Heart left ventricle (tissue), 16 donors: ENCODE measurements around the gene PHF10. TPM values are rescaled to one million over a fixed set of nuclear protein-coding genes. Genes with fewer than 3 reads are reported as not detected.

Experiments used
- ATAC-seq, 4 donors: fragments of 200-7000 bp; cut with Tn5 transposase; one replicate each; pipeline ENCODE4 v1.9.1; 2020 to 2022; ENCODE audit warnings: moderate library complexity in 4 of 4, mild to moderate bottlenecking in 3 of 4, moderate number of reproducible peaks in 1 of 4
- DNase-seq, 5 donors: peaks; one replicate each; pipeline ENCODE4 v3.0.0-alpha.2; 2020
- H3K27ac ChIP-seq, 12 donors: fragments of 200-600 bp; sonication (generic) in 4 of 12; one replicate each; pipeline versions ENCODE4 v1.5.0 to v1.8.0; 2016 to 2022; ENCODE audit warnings: mild to moderate bottlenecking in 2 of 12
- H3K27me3 ChIP-seq, 9 donors: fragments of 200-600 bp; sonication (generic) in 2 of 9; one replicate each; pipeline versions ENCODE4 v1.5.1 to v1.8.0; 2016 to 2022; ENCODE audit warnings: mild to moderate bottlenecking in 3 of 9
- H3K36me3 ChIP-seq, 9 donors: fragments of 200-600 bp; sonication (generic) in 2 of 9; one replicate each; pipeline versions ENCODE4 v1.5.0 to v1.8.0; 2018 to 2022; ENCODE audit warnings: mild to moderate bottlenecking in 2 of 9
- H3K4me1 ChIP-seq, 12 donors: fragments of 200-600 bp; sonication (generic) in 4 of 12; one replicate each; pipeline versions ENCODE4 v1.5.0 to v1.8.0; 2016 to 2022; ENCODE audit warnings: mild to moderate bottlenecking in 3 of 12
- H3K4me3 ChIP-seq, 12 donors: fragments of 200-600 bp; sonication (generic) in 4 of 12; one replicate each; pipeline versions ENCODE4 v1.5.0 to v1.8.0; 2017 to 2022; ENCODE audit warnings: mild to moderate bottlenecking in 9 of 12, moderate library complexity in 4 of 12
- H3K9me3 ChIP-seq, 12 donors: fragments of 200-600 bp; sonication (generic) in 4 of 12; one replicate each; pipeline versions ENCODE4 v1.5.0 to v1.8.0; 2016 to 2022; ENCODE audit warnings: mild to moderate bottlenecking in 1 of 12
- CTCF ChIP-seq, 12 donors: fragments of 200-600 bp; sonication (generic) in 4 of 12; IDR thresholded peaks; one replicate each; pipeline versions ENCODE4 v1.5.0 to v1.8.0; 2018 to 2022; ENCODE audit warnings: antibody characterized with exemption in 12 of 12, mild to moderate bottlenecking in 5 of 12
- POLR2A ChIP-seq, 2 donors: fragments of 450-650 bp; IDR thresholded peaks; one replicate each; pipeline ENCODE4 v1.6.1; 2017; ENCODE audit warnings: antibody characterized with exemption in 2 of 2, mild to moderate bottlenecking in 2 of 2, moderate library complexity in 2 of 2
- WGBS, 4 donors: extraction: QIAGEN DNeasy Blood & Tissue Kit in 2 of 4; methylation state at CpG; one replicate each; pipeline versions ENCODE4 v1.1.5 to v1.1.7; 2013 to 2018; 5-methylcytosine and 5-hydroxymethylcytosine counted together
- intact Hi-C, 10 donors: fragments of 100-400 bp; cut with DNase I; formaldehyde crosslinking; loops; one replicate each; pipeline versions ENCODE4 v1.11.1 to v1.14.2; 2022
- polyA plus RNA-seq, 2 donors: library from polyadenylated mRNA; stranded (reverse); fragments of 200-250 nt; gene quantifications; one replicate each; pipeline ENCODE4 v1.2.3, GENCODE V29; 2013
- total RNA-seq, 9 donors: library from RNA; depleted of rRNA in 2 of 9; stranded (reverse); fragments of >200 nt in 2 of 9; fragmentation: NEBNext Ultra II Directional in 3 of 9; extraction: Animal tissue kit (Norgen Biotek cat#: 25700) in 3 of 9; gene quantifications; one replicate each; pipeline versions ENCODE4 v1.1.0 to v1.2.4, GENCODE V29; 2016 to 2023
- donor health status: ischemic (EF 13 %, LVEDD 7.1; RV severe dilation, severe dysfunction).
- donor health status: healthy with polysubstance abuse.
- donor health status: DM: no; HTN: yes; CAD: no.
- donor health status: DM: no; HTN: no; CAD: no.
- donor health status: ischemic (EF 25% LVEDD 6.9; RV normal size, moderate dysfunction).
- donor health status: ischemic (EF 25% LVEDD 5.7; RV mildly dilated, moderate dysfunction).
- donor health status: healthy.
- donor health status: DM: yes; HTN: yes; CAD: no.
- donor health status: ischemic (EF 35%, LVEDD 5.7; RV mildly dilated, moderate dysfunction).
- donor health status: nonischemic (EF 11% LVEDD 7.7; RV severe dilation, severe dysfunction).
- donor health status: DM: yes; HTN: yes; CAD: no.
- donor health status: PGD.
- donor health status: ischemic (EF 29% LVEDD 5.4; RV normal size, mild dysfunction).
- donor health status: nonischemic (EF 23%, LVEDD 6.1; RV moderate dilation, normal function).

Gene PHF10
- total and polyA plus RNA-seq, 11 donors, result 31.4 to 63.2 (median 50.9) TPM

DNA sequence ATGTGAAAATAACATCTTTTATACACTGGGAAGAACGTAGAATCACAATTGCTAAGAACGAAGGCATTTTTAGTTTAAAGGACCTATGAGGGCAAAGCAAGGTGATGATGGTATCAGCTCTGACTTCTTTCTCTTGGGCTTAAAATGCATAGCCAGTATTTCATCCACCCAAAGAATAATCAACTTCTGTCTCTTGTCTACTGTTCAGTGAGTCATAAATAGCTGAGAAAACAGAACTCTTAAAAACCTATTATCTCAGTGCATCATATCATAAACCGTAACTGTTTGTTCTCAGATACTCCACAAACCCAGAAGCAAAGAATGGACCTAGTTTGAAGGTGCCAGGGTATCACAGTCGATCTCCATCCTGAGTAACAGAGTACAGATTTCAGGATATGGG, 5.2 kb downstream of the PHF10 start:
- ATAC-seq (no peak), DNase-seq (no peak)
- Histone ChIP-seq H3K9me3 (no peaks in the 10 kb centered on the region), H3K36me3 (peaks cover 0 to 52% (median 32%) of the 10 kb centered on the region in 9 donors), H3K27me3 (no peaks in the 10 kb centered on the region), H3K4me3 (no peak overlapping the region), H3K27ac (no peak overlapping the region), H3K4me1 (peaks cover 0 to 29% (median 16%) of the 10 kb centered on the region in 12 donors)
- intact Hi-C loops, result no loop called here
- WGBS, 4 donors, result 83 to 89% (median 87%) methylated on average over 4 of the region's 4 CpGs
- TF ChIP-seq CTCF (IDR thresholded peaks at IDR 0.05) (no peak), POLR2A (IDR thresholded peaks at IDR 0.05) (no peak)

- no peak overlapping the region for H3K27ac ChIP-seq
- 93 to 95% (median 94%) methylated on average over 9 of the region's 9 CpGs for WGBS, 4 donors
- intact Hi-C loops, result no loop called here
- H3K4me3 ChIP-seq, result no peak overlapping the region
- DNase-seq (no peak), ATAC-seq (no peak)
- H3K4me1 ChIP-seq, result peaks cover 0 to 3% (median 0%) of the 10 kb centered on the region in 12 donors
- H3K36me3 ChIP-seq, result peaks cover 0 to 97% (median 76%) of the 10 kb centered on the region in 9 donors
- H3K9me3 ChIP-seq, result no peaks in the 10 kb centered on the region
- TF ChIP-seq POLR2A (IDR thresholded peaks at IDR 0.05) (no peak), CTCF (IDR thresholded peaks at IDR 0.05) (no peak)
- H3K27me3 ChIP-seq, result no peaks in the 10 kb centered on the region
These were observed 9.7 kb downstream of the PHF10 start for GRCh38 chr6:169714595-169714994.

- Histone ChIP-seq H3K9me3 (no peaks in the 10 kb centered on the region), H3K4me1 (peaks cover 0 to 2% (median 0%) of the 10 kb centered on the region in 12 donors), H3K4me3 (no peak overlapping the region), H3K27me3 (no peaks in the 10 kb centered on the region), H3K36me3 (peaks cover 0 to 98% (median 80%) of the 10 kb centered on the region in 9 donors), H3K27ac (no peak overlapping the region)
- intact Hi-C loops, result no loop called here
- WGBS, 4 donors, result 92 to 100% (median 97%) methylated on average over 2 of the region's 2 CpGs
- ATAC-seq (no peak), DNase-seq (no peak)
- TF ChIP-seq POLR2A (IDR thresholded peaks at IDR 0.05) (no peak), CTCF (IDR thresholded peaks at IDR 0.05) (no peak)
These were observed 10.1 kb downstream of the PHF10 start for GRCh38 chr6:169714178-169714577.

DNA sequence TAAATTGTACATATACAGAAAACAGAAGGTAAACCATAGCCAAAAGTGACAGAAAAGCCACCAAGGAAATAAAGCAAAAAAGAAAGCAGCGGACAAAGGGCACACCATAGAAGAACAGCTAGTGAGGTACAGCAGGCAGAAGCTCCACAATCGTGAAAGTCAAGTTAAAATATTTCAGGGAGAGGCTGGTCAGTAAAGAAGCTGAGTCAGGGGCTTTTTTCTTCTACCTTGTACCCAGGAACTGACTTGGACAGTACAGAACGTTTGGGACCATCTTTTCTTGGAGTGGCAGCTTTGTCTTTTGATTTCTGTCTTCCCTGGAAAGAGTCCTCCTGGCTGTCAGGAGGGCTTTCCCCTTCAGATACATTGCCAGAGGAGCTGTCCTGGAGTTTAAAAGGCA, 14.3 kb downstream of the PHF10 start:
- intact Hi-C loops, result no loop called here
- no peak for TF ChIP-seq POLR2A (IDR thresholded peaks at IDR 0.05)
- no peak overlapping the region for H3K27ac ChIP-seq
- no peaks in the 10 kb centered on the region for H3K9me3 ChIP-seq
- 70 to 83% (median 79%) methylated on average over 3 of the region's 3 CpGs for WGBS, 4 donors
- H3K4me3 ChIP-seq, result no peak overlapping the region
- ATAC-seq (no peak), DNase-seq (no peak)
- H3K4me1 ChIP-seq, result peaks cover 0 to 14% (median 2%) of the 10 kb centered on the region in 12 donors
- no peaks in the 10 kb centered on the region for H3K27me3 ChIP-seq
- H3K36me3 ChIP-seq, result peaks cover 0 to 98% (median 73%) of the 10 kb centered on the region in 9 donors

DNA sequence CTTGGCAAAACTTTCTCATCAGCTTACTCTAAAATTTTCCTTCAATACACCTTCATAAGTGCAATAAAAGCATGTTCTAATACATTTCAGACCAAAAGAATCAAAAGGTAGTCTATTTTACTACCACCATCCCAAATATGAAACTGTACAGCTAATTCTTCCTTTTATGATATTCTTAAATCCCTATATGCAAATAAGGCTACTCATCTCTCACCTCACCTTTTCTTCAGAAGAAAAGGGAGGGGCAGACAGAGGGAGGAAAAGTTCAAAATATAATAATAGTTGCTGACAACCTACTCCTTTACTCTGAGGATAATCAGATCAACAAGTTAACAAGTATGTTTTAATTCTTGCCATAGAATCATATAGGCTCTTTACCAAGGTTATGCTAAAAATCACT, 15.0 kb downstream of the PHF10 start:
- intact Hi-C loops, result loop anchor here in 2 of 10 donors (10.0 kb wide), 2 partner anchors 46 to 754 kb away; partner anchors contain the start of genes DYNLT2 (in 1 of the 2) and ERMARD (in 1 of the 2)
- no peak for ATAC-seq
- H3K4me3 ChIP-seq, result no peak overlapping the region
- H3K36me3 ChIP-seq, result peaks cover 0 to 98% (median 73%) of the 10 kb centered on the region in 9 donors
- no peak for DNase-seq
- no peak for TF ChIP-seq CTCF (IDR thresholded peaks at IDR 0.05)
- no peak for TF ChIP-seq POLR2A (IDR thresholded peaks at IDR 0.05)
- no peaks in the 10 kb centered on the region for H3K9me3 ChIP-seq
- no peaks in the 10 kb centered on the region for H3K27me3 ChIP-seq
- peaks cover 0 to 21% (median 6%) of the 10 kb centered on the region in 12 donors for H3K4me1 ChIP-seq
- no peak overlapping the region for H3K27ac ChIP-seq
